ENCODE data around the gene NIBAN1.
"Not testable (repeated sequence)": the region's sequence is repeated elsewhere in the genome, so short reads cannot be mapped to it uniquely, and the experiment has no call there.

The NIBAN1 gene

DNA sequence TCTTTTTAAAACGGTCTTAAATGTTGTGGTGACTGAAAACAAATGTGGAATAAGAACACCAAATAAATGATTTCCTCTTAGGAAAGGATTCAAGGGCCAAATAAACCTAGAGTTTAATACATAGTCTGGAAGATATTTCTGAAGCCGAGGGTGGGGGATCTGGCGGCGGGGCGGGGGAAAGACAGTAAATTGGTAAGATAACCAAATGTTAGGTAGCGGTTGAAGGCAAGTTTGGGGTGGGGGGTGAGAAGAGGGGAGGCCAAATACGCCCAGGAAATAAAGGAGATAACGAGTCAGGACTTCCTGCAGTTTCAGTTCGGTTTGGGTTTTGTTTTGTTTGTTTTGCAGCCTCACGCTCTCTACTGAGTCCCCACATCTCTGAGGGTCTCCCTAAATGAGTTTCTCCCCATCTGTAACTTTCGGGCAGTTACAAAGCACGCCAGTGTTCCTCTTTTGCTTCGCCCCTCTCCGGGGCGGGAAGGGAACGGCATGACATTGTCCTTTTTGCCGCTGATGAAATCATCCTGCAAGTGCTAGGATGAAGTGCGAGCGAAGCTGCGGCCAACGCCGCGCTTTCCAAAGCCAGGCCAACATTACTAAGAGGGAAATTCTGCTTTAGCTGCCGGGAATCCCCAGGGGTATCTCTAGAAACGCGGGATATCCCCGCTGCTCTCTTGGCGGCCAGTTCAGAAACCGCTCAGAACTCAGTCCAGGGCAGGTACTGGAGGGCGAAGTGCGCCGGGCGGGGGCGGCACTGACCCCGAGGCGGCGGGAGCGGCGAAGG lies 844 bp downstream of the NIBAN1 start:
- DNase-seq: peak; percentile 43

DNA sequence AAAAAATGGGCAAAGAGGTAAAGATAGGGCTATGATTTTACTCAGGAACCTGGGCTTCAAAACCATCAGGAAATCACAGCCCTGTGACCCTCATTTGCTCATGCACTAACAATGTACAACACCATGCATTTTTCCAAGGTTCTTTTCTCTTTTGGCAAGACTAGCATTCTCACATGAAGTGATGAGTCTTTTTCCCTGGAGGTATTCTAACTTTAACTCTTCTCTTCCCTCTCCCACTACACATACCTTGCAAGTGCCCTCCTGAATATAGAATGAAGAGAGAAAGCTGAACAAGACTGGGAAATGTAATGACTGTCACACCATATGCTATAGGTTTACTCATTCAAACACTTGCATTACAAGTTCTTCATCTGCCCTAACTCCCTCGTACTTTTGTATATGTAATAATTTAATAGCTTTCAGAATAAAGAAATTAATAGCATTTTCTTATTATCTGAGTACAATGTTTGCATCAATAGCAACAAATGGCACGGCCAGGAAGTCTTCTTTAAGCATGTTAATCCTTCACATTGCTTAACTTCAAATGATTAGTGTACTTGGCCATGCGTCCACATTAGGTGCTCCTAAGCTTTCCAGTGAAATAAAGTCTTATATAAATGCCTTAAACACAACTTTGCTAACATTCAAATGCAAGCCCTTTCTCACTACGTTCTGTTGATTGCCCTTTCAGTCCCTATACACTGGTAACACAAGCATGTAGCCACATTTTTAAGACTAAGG lies 1.8 kb downstream of the NIBAN1 start:
- no peak for DNase-seq

DNA sequence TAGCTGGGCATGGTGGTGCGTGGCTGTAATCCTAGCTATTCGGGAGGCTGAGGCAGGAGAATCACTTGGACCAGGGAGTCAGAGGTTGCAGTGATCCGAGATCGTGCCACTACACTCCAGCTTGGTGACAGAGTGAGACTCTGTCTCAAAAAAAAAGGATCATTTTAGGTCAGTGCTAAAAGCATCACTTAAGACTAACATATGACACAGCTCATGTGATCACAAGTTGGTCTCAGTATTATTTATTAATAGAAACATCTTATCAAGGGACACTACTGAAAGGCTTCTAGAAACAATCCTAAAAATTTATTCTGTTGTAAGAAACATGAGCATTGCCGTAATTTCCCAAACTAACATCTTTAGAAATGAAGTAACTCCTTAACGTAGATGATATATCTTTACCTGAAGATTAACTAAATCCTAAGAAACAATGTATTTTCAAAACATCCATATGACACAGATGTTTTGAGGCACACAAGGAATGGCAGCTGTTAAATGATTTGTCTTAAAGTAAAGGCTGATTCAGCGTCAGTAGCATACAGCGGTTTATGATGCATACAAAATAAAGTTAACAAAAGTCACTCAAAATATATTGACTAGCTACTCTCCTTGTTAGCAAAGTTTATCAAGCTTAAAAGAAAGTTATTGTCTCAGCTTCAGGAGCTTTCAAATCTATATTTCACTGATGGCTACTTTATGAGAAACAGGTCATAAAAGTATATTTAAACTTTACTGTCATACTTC lies 2.6 kb downstream of the NIBAN1 start:
- DNase-seq: no peak

DNA sequence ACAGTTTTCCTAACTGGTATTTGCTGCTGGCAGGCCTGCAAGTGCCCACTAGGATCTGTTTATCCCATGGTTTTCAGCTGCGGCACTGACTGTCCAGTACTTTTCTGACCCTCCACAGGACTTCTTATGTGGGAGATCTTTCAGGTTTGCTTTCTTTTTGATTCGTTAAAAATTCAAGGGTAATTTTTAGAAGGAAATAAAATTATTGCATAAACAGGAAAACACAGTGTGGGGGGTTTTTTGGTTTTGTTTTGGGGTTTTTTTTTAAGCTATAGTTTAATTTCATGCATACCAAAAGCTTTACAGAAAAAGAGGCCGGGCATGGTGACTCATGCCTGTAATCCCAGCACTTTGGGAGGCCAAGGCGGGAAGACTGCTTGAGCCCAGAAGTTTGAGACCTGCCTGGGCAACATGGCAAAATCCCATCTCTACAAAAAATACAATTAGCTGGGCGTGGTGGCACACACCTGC lies 3.6 kb downstream of the NIBAN1 start:
- no peak for DNase-seq

DNA sequence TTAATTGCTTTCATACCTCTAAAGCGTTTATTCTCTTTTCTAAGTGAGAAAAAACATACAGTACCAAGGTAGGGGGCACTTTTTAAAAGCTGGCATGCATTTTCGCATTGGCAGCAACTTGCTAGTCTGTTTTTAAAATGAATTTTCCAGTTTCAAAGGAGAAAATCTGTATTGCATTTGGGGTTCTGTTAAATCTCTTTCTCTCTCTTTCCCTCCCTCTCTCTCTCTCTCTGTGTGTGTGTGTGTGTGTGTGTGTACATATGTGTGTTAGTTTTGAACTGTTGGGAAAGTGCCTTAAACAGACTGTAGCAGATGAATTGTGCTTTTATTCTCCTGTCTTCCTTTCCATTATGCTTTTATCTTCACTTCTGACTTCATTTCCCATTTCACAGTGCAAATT lies 7.3 kb downstream of the NIBAN1 start:
- no peak for DNase-seq

DNA sequence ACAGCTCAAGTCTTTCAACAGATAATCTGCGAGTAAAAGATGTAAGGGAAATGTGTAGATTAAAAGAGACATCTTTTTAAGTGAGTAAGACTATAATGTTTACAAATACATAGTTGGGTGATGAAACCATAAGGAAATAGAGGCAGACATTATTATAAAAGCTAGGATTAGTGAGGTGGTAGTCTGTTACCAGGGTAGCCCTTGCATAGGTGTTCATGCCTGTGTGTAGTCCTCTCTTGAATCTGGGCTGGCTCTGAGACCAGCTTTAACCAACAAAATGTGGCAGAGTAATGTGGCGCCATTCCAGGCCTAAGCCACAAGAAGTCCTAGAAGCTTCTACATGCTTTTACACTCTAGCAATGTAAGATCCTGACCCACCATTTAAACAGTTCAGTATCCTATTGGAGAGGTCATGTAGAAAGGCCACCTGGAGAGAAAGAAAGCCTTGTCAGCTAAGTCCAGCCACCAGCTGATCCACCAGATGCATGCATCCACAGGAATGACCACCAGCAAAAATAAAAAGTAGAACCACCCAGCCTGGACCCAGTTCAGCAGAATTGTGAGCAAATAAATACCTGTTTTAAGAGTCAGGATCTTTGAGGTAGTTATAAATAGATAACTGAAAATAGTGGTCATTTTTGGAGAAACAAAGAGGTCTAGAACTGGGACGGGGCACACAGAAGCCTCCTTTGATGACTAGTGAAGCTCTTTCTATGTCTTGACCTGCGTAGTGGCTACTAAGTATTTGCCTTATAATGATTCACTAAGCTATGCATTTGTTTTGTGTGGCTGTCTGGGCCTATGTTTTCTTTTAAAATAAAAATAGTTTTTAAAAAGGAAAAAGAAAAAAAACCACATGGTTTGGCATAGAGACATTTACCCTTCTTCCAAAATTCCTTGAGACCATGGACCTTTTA lies 8.1 kb downstream of the NIBAN1 start:
- DNase-seq: no peak

DNA sequence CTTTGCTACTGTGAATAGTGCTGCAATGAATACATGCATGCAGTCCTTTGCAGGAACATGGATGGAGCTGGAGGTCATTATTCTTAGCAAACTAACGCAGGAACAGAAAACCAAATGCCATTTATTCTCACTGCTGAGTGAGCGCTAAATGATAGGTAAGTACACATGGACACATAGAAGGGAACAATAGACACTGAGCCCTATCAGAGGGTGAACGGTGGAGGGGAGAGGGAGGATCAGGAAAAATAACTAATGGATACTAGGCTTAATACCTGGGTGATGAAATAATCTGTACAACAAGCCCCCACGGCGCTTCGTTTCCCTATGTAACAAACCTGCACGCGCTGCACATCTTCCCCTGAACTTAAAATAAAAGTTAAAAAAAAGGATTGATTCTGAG lies 8.9 kb downstream of the NIBAN1 start:
- DNase-seq: no peak

DNA sequence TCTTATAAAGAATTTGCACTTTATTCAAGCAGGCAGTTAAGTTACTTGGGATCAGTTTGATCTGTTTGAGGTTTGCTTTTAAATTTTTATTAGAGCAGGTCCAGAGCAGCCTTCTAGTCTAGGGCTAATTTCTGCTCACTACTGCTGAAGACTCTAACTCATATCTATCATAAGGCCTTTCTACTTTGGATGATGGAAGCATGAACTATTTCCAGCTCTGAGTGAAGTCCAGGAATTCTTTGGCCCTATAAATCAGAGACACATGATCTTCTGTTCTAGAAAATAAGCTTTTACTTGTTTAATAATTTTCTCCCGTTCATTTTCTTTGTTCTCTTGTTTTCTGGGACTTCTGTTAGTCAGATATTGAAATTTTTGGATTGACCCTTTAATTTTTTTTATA lies 14.7 kb downstream of the NIBAN1 start:
- DNase-seq: no peak

DNA sequence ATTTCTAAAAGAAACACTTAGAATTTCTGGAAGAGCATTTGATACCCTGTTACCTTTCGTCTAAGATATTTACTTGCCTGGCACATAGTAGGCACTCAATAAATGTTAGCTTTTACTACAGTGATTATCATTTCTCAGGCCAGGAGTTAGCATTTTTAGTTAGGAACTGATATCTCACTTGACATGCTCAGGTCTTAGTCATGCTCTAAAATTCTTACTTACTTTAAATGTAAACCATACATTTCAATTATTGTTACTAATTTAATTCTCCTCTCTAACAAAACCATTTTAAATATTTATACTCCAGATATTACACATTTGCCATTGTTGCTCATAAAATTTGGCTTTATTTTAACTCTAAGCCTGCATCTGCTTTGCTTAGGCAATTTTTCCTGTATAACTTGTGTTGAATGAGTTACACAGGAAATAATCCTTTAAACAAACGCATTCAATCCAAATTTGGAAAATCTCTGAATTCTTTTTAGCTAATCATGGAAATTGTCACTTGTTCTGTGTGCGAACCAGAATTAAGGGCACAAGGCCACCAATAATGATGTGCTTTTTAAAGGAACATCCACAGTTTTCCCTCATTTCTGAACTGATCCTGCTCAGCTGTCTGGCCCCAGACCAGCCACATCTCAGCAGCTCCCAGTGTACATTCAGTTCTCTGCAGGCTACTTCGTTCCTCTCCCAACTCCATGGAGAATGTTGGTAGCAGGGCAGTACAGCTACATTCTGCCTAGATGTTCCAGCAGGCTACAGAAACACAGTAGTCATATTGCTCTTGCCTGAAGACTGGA lies 15.6 kb downstream of the NIBAN1 start:
- DNase-seq: no peak

DNA sequence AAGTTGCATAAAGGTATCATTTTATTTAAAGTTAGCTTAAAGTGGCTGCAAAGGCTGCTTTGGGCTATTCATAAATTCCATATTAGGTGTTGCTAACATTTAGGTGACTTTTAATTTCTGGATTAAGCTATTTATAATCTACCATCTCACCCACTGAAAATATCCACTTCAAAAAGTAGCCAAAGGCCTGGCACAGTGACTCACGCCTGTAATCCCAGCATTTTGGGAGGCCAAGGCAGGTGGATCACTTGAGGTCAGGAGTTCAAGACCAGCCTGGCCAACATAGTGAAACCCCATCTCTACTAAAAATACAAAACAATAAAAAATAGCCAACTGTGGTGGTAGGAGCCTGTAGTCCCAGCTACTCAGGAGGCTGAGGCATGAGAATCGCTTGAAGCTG lies 16.4 kb downstream of the NIBAN1 start:
- not testable (repeated sequence) for DNase-seq

DNA sequence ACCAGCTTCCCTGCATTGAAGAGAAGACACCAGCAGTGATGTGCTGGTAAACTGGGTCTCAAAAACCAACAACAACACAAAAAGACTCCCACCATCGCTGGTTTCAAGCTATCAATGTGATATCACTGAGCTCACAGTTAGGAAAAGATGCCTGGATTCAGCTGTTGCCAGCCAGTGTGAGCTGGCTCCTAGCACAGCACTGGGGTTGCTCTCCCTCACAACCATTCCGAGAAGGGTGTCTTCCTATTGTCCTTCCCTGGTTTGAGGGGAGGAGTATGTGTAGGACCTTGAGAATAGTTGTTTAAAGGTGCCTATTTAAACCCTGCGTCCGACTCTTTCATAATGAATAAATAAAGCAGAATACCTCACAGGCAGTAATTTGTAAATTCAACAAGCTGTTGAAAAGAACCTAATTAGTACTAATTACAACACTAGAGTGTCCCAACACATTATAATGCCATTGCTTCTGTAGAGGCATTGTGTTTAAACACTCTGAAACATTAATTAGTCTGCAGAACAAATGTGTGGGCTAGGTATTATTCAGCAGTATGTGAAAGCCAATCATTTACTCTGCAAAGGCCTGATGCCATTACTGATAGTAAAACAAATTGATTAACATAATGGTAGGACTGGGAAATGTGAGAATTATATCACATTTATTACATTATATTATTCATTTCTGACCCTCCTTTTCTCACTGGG lies 17.2 kb downstream of the NIBAN1 start:
- DNase-seq: no peak

DNA sequence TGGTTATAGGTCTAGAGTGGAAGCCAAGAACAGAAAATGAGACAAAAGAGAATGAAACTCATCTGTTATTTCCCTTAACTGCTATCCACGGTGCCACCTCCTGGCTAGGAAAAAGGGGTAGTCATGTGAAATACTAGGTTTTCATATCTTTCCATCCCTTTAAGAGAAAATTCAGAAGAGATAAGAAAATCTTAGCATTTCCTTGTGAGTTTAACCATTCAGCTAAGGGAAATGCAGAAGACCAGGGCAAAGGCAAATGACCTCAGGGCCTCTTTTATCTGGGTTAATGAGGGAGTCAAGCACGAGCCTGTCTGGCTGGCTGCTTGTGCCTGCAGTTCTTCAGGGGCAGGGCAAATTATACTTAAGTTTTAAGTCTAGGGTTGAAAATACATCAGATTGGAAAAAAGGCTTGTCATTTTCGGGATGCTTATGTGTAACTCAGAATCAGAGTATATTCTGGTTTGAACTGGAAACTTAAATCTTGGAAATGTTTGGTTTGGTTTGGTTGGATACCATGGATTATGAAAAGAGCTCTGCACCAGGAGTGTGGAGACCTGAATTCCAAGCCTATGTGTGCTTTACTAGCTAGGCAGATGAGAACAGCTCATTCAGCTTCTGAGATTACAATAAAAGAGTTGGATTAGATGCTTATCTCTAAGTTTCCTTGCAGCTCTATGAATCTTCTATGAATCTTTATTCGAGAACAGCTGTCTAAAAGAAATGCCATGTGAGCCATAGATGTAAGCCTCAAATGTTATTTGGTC lies 19.9 kb downstream of the NIBAN1 start:
- no peak for DNase-seq

DNA sequence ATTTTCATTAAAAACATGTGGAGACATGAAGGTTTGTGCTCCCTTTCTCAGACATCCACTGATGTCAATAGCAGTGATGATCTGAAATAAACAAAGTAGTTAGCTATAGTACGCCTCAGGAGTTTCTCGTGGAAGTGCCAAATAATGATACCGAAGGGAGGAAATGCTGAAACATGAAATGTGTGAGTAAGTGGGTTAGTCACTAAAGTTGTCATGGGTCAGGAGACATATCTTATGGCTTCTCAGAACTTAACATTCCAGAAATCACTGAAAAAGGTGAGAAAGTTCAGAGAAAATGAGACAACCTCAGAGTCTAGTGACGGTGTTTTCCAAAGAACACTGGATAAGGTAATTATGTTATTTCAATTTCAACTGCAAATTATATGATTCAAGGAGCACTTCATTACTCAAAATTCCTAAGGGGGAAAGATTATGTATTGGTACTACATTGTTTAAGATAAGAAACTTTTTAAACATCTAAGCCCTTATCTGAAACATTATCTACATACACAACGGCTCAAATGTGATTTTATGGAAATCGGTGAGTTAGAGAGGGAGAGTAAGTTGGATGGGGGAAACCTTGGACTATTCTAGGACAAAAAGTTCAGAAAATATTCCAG lies 20.6 kb downstream of the NIBAN1 start:
- DNase-seq: no peak

DNA sequence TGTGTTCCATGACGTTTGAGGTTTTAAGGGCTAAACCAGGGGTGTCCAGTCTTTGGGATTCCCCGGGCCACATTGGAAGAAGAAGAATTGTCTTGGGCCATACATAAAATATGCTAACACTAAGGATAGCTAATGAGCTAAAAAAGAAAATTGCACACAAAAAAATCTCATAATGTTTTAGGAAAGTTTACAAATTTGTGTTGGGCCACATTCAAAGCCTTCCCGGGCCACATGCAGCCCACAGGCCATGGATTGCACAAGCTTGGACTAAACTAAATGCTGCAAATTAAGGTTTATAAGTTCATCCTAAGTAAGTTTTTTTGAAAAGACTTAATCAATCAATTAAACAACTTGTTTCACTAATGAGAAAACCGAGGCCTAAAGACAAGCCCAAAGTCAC lies 21.9 kb downstream of the NIBAN1 start:
- DNase-seq: no peak

DNA sequence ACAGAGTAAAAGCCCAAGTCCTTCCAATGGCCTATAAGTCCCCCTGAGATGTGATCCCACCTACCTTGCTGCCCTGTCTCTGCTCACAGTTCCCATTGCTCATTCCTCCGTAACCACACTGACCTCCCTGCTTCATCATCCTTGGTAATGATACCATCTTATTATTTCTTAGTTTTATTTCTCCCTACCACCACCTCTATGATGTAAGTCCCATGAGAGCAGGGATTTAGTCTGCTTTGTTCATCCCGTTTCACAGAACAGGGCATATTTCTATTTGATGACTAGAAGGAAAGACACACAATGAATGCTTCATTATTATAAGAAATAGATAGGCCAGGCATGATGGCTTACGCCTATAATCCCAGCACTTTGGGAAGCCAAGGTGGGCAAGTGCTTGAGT lies 22.5 kb downstream of the NIBAN1 start:
- no peak for DNase-seq

DNA sequence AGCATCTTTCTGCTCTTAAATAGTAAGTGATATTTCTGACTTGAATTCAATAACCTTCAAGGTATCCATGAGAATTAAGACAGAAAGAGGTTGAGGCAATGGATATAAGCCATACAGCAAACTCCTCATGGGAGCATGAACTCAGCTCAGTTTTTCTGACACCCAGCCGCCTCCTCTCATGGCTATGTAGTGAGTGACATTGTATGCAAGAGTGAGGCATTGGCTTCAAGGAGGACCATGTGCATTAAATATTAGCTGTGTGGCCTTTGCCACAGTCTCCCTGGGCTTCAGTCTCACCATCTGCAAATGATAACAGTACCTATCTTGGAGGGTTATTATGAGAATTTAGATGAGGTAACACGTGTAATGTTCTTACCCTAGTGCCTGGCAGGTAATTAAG lies 23.4 kb downstream of the NIBAN1 start:
- DNase-seq: no peak

DNA sequence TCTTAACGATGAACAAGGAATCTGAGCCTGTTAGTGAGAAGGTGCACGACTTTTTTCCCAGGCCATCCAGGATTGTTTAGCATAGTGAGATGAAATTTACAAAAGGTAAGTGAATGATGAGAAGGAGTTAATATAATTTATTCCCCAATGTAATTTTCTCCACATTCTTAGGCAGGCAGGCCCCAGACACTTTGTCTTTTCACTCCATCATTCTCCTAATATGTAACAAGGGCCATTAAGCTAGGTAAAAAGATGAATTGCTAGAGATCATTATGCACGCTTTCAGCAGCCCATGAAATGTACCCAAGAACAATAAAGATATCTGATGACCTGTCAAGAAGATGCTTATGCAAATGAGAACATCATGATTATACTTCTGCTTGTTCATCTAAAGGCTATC lies 24.1 kb downstream of the NIBAN1 start:
- no peak for DNase-seq

DNA sequence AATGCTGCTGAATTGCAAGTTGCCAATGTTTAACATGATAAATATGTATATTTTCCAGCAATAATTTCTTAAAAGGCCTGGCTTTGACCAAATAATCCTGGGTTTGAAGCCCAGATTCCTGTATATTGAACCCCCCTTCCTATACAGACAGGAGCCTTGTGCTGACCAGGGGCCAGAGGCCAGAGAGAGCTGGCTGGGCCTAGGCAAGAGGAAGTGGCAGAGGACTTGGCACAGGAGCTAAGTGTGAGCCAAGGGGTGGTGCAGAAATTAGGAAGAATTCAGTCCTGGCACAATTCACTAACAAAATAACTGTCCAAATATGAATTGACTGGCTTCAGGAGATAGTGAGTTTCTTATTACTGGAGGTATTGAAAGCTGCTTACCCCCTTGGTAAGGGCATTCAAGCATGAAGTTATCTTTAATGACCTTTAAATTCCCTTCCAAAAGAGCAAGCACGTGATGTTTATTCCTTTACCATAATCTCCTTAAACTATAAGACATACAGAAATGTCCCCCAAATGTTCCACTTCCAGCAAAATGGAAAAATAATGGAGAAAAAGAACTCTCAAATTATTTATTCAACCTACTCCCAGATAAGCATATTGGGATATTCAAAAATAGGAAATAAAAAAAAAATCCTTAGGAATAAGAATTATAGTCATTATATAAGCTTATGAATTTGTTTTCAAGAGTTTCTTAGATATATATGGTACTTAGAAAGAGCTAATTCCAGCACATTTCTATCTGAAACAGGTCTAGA lies 26.6 kb downstream of the NIBAN1 start:
- DNase-seq: no peak

Data from effector CD4-positive, alpha-beta T cell (primary cell).